ENCODE results near the gene ARHGEF2. TPM values are rescaled to one million over a fixed set of nuclear protein-coding genes. Genes with fewer than 3 reads are reported as not detected.
A peak's percentile ranks its signal among the peaks of the same experiment; 100 is the strongest.

Gene ARHGEF2
- total and polyA plus RNA-seq, 9 of the 15 experiments (the other 6 are each of a cell fraction or from before 2014, with no cell fraction given): 7.1 to 162 (median 62.2) TPM

DNA sequence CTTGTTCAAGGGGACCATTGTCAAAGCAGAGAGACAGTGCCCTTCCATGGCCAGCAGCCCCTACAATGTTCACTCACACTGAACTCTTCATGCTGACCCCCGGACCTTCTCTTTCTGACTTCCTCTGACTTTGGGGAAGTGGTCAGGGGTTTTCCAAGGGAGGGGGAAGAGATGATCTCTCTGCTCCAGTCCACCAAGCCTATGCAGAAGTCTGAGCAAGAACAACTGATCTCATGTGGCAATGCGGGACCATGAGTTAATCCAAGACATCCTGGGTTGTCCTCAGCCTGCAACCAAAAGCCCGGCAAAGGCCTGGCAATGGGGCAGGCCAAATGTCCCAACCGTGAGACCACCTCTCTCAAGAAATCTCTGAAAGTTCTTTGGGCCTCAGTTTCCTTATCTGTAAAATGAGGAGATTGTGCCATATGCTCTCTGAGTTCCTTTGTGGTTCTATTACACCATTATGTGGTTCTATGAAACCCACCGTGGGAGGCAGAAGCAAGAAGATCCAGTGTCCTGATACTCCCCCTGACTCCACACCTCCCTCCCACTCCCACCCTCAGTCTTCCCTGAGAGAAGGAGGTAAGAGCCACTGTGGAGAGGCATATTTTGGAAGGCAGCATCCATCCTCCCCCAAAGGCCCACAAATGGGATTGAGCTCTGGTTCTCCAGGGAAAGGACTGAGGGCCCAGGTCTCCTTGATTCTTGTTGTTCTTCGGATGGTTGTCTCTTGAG, 11.8 kb upstream of the ARHGEF2 start:
- no peak for ATAC-seq
- H3K9me3 ChIP-seq (replicated peaks; ENCODE audit: control insufficient read depth, insufficient read depth, low read depth, low read length): no peaks in the 10 kb centered on the region
- H4K20me1 ChIP-seq (replicated peaks; ENCODE audit: control insufficient read depth, insufficient read depth, low read length): no peaks in the 10 kb centered on the region
- H2AFZ ChIP-seq (ENCODE audit: low read depth, low read length): no peak overlapping the region
- H3K4me1 ChIP-seq (replicated peaks in 1 of 2; ENCODE audit: control insufficient read depth in 2 of 2, insufficient read depth in 2 of 2, low read length in 2 of 2): peaks cover 2 to 7% of the 10 kb centered on the region in 2 experiments; a peak in 4 of 5 replicates
- intact Hi-C loops (cut with micrococcal nuclease): no loop called here
- 62% methylated on average over 6 of the region's 6 CpGs for WGBS (ENCODE audit: insufficient coverage, low coverage, missing lambda C conversion rate)
- H3K27ac ChIP-seq (ENCODE audit: extremely low read depth, low read depth, low read length): no peak overlapping the region
- no peaks in the 10 kb centered on the region for H3K79me2 ChIP-seq (ENCODE audit: control insufficient read depth, insufficient read depth, low read length)
- H3K9me1 ChIP-seq (ENCODE audit: control insufficient read depth, insufficient read depth, low read length): no peaks in the 10 kb centered on the region
- no peak overlapping the region for H3K4me2 ChIP-seq (ENCODE audit: insufficient read depth, low read length)
- CTCF ChIA-PET (ENCODE audit: low intra/inter-chr PET ratio): interaction anchor here (0.7 to 3.5 kb wide), 3 partner anchors 51 to 129 kb away, joined by 3 to 42 read pairs (median 5); partner anchors contain the start of gene KHDC4
- FAIRE-seq: peak; percentile 19
- no peak for DNase-seq (ENCODE audit: extremely low read depth in 1 of 4, low spot score in 3 of 4)
- peak; percentile 78; the same call in 1 of the 2 replicates for TF ChIP-seq SPI1 (IDR thresholded peaks at IDR 0.05; ENCODE audit: borderline replicate concordance, low read depth, low read length)
- TF ChIP-seq, protein P1, sequence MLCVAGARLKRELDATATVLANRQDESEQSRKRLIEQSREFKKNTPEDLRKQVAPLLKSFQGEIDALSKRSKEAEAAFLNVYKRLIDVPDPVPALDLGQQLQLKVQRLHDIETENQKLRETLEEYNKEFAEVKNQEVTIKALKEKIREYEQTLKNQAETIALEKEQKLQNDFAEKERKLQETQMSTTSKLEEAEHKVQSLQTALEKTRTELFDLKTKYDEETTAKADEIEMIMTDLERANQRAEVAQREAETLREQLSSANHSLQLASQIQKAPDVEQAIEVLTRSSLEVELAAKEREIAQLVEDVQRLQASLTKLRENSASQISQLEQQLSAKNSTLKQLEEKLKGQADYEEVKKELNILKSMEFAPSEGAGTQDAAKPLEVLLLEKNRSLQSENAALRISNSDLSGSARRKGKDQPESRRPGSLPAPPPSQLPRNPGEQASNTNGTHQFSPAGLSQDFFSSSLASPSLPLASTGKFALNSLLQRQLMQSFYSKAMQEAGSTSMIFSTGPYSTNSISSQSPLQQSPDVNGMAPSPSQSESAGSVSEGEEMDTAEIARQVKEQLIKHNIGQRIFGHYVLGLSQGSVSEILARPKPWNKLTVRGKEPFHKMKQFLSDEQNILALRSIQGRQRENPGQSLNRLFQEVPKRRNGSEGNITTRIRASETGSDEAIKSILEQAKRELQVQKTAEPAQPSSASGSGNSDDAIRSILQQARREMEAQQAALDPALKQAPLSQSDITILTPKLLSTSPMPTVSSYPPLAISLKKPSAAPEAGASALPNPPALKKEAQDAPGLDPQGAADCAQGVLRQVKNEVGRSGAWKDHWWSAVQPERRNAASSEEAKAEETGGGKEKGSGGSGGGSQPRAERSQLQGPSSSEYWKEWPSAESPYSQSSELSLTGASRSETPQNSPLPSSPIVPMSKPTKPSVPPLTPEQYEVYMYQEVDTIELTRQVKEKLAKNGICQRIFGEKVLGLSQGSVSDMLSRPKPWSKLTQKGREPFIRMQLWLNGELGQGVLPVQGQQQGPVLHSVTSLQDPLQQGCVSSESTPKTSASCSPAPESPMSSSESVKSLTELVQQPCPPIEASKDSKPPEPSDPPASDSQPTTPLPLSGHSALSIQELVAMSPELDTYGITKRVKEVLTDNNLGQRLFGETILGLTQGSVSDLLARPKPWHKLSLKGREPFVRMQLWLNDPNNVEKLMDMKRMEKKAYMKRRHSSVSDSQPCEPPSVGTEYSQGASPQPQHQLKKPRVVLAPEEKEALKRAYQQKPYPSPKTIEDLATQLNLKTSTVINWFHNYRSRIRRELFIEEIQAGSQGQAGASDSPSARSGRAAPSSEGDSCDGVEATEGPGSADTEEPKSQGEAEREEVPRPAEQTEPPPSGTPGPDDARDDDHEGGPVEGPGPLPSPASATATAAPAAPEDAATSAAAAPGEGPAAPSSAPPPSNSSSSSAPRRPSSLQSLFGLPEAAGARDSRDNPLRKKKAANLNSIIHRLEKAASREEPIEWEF (CRISPR knock-in tag; IDR thresholded peaks at IDR 0.05): no peak
- no peaks in the 10 kb centered on the region for H3K36me3 ChIP-seq (ENCODE audit: control insufficient read depth, insufficient read depth, low read length)
- no peak overlapping the region for H3K9ac ChIP-seq (ENCODE audit: insufficient read depth in 1 of 2, low read depth in 2 of 2, low read length in 2 of 2)
- no peak overlapping the region for H3K4me3 ChIP-seq
- POLR2A ChIA-PET: interaction anchor here (0.6 to 1.7 kb wide), 8 partner anchors 13 to 446 kb away, joined by 3 to 6 read pairs (median 4); no protein-coding TSS in a partner anchor
- no TSS peak for BruUV-seq (replicated peaks)
- H3K27me3 ChIP-seq (ENCODE audit: control insufficient read depth in 2 of 2, insufficient read depth in 2 of 2, low read length in 2 of 2): no peaks in the 10 kb centered on the region
- in situ Hi-C loops (cut with MboI): no loop called here

Data from K562 (cell line).